GM10248 (cell line): ENCODE measurements around the gene KEAP1.
"Not testable (repeated sequence)": the region's sequence is repeated elsewhere in the genome, so short reads cannot be mapped to it uniquely, and the experiment has no call there.

Source experiments
- CTCF ChIA-PET: fragments of 300-600 bp; sonication (Branson Sonifier 250); formaldehyde crosslinking; extraction: SDS; loops from one replicate; lab custom pipeline; 2021; ENCODE audit warnings: antibody characterized with exemption; lab: Yijun Ruan, JAX
- POLR2A ChIA-PET: fragments of 350-650 bp; sonication (Branson Sonifier 250); formaldehyde crosslinking; extraction: SDS; loops from one replicate; lab custom pipeline; 2020; ENCODE audit warnings: antibody characterized with exemption; lab: Yijun Ruan, JAX
- DNase-seq: peaks from one replicate; pipeline ENCODE4 v3.0.0; 2012; ENCODE audit errors: extremely low spot score
- TF ChIP-seq, protein P1 (sequence below): IDR thresholded peaks from 2 replicates; pipeline ENCODE4 v1.5.1; 2012; ENCODE audit warnings: mild to moderate bottlenecking, low read depth; ENCODE audit errors: extremely low read depth, missing control alignments, control extremely low read depth

KEAP1 gene

GRCh38 chr19:10460714-10461046 lies 42.5 kb downstream of the KEAP1 start:
- ChIA-PET CTCF (interaction anchor here (1.0 to 1.4 kb wide), 3 partner anchors 11 to 25 kb away, joined by 4 read pairs; no protein-coding TSS in a partner anchor), POLR2A (no interaction called here)
- DNase-seq, result no peak
- TF ChIP-seq, protein P1, sequence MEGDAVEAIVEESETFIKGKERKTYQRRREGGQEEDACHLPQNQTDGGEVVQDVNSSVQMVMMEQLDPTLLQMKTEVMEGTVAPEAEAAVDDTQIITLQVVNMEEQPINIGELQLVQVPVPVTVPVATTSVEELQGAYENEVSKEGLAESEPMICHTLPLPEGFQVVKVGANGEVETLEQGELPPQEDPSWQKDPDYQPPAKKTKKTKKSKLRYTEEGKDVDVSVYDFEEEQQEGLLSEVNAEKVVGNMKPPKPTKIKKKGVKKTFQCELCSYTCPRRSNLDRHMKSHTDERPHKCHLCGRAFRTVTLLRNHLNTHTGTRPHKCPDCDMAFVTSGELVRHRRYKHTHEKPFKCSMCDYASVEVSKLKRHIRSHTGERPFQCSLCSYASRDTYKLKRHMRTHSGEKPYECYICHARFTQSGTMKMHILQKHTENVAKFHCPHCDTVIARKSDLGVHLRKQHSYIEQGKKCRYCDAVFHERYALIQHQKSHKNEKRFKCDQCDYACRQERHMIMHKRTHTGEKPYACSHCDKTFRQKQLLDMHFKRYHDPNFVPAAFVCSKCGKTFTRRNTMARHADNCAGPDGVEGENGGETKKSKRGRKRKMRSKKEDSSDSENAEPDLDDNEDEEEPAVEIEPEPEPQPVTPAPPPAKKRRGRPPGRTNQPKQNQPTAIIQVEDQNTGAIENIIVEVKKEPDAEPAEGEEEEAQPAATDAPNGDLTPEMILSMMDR, result no peak

DNA sequence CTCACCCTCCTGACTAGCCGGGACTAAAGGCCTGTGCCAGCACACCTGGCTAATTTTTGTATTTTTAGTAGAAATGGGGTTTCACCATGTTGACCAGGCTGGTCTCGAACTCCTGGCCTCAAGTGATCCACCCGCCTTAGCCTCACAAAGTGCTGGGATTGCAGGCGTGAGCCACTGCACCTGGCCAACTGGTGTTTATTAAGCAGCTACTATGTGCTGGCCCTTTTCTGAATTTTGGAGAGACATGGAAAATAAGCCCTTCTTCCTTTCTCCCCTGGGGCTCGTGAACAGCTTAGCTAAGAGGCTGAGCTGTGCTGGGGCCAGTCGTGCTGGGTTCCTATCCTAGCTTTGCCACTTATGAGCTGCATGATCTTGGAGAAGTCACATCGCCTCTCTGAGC lies 44.4 kb downstream of the KEAP1 start:
- POLR2A ChIA-PET, DNase-seq: not testable (repeated sequence)
- CTCF ChIA-PET, result interaction anchor here (1.0 to 1.6 kb wide), 3 partner anchors 20 to 114 kb away, joined by 3 to 4 read pairs (median 4); partner anchors contain the start of gene CDC37

DNA sequence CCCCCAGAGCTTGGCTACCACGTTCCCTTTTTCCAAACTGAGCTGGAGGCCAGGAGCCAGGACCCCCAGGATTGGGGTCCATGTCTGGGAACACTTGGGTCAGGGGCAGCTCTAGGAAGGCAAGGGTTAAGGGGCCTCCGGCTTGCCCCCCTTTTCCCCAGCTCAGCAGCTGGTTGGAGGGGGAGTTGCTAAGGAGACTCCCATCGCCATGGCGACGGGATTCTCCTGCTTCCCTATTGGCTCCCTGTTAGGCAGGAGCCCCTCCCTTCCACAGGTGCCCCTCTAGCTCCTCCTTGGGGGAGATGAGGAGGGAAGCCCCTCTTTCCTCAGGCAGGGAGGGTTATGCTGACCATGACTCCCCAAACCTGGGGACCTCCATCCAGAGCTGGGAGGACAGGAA lies 48.9 kb downstream of the KEAP1 start:
- POLR2A ChIA-PET, result interaction anchor here (0.5 kb wide), 1 partner anchor 11 kb away, joined by 3 read pairs; no protein-coding TSS in a partner anchor
- DNase-seq, result no peak

DNA sequence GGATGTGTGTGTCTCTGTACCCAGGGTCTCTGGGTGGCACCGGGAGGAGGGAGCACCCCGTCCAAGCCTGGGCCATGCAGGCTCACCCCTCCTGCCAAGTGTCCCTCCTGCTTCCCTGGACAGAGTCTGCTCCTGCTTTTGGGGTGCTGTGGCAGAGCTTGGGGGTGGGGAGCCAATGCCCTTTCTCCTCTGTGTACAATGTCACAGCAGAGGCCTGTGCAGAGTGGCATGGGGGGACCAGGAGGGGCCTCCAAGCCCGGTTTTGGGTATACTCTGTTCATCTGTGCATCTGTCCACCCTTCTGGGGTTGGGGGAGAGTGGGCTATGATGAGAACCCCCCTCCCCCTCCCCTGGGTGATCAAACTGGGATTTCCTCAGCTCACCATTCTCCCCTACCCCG lies 49.3 kb downstream of the KEAP1 start:
- TF ChIP-seq, protein P1, result no peak
- ChIA-PET CTCF (interaction anchor here (1.1 to 5.0 kb wide), 5 partner anchors 18 to 37 kb away, joined by 3 to 22 read pairs (median 3); no protein-coding TSS in a partner anchor), POLR2A (no interaction called here)
- no peak for DNase-seq

More for the DNA sequence above, 48.9 kb downstream of the KEAP1 start:
- CTCF ChIA-PET, result interaction anchor here (1.0 to 5.0 kb wide), 6 partner anchors 9 to 37 kb away, joined by 3 to 22 read pairs (median 4); no protein-coding TSS in a partner anchor
- TF ChIP-seq, protein P1, result no peak

- CTCF ChIA-PET, result interaction anchor here (1.5 to 5.0 kb wide), 2 partner anchors 17 to 22 kb away, joined by 3 to 22 read pairs; no protein-coding TSS in a partner anchor
- DNase-seq, result no peak
- TF ChIP-seq, protein P1, result no peak
- POLR2A ChIA-PET, result no interaction called here
These were observed 50.2 kb downstream of the KEAP1 start for GRCh38 chr19:10452726-10453618.

- DNase-seq, result no peak
- ChIA-PET CTCF (interaction anchor here (1.0 to 1.2 kb wide), 4 partner anchors 10 to 47 kb away, joined by 3 to 4 read pairs (median 4); partner anchors contain the start of gene CDC37), POLR2A (no interaction called here)
- TF ChIP-seq, protein P1, result no peak
These were observed 52.1 kb downstream of the KEAP1 start for GRCh38 chr19:10450853-10451609.
